Measurements from ENCODE around the gene IFRD1.
A peak's percentile ranks its signal among the peaks of the same experiment; 100 is the strongest.

The IFRD1 gene

DNA sequence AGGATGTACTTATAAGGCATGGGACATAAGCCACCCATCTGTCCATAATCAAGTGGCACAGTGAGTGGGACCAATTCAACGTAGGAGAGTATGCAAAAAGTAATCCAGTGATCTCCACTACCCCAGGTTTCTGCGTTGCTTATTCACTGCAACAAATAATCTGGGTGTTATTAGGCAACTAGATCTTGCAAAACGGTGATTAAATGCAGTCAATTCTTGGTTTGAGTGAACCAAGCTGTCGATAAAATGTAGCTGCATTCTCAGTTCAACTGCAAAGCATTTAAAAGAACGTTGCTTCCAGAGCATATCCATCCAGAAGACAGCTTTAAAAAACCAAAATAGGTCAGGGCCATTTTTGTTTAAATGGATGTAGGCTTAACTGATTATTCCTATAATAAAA is 35.5 kb downstream of the IFRD1 start:
- DNase-seq (ENCODE audit: low read depth in 4 of 4, low spot score in 1 of 4): no peak

DNA sequence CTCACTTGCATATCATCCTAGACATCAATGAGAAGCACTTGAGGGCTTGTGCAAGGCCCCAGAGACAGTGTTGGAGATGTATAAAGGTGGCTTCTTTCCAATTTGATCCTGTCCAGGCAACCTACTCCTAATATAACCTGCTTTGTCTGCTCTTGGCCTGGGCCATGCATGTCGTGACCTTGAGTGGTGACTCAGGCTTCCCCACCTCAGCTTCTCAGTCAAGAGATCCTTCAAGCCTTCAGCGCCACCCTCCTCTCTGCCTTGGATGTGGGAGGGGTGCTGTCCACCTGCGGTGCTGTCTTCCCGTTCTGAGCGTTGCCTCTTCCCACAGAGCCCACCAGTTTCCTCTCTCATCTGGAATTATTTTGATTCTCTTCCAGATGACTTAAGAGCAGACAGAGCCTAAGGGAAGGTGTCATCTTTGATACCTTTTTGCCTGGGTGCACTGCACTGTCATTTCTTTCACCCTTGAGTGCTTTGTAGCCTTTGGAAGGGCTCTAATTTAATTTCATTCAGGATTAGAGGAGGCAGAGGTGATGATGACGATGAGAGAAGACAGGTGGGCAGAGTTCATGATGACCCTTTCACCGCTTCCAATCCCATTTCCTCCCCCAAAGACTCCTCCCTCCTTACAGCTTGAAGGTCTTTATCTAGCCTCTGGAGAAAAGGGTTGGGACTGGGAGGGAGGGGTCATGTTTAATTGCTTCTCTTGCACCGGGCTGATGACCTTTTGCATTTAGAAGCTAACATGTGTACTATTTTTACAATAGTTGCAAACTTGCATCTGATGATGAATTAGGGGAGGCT is 37.4 kb downstream of the IFRD1 start:
- no peak for DNase-seq (ENCODE audit: low read depth in 4 of 4, low spot score in 1 of 4)

- no peak for DNase-seq (ENCODE audit: low read depth in 4 of 4, low spot score in 1 of 4)
These were observed 37.9 kb downstream of the IFRD1 start for GRCh38 chr7:112488264-112488552.

GRCh38 chr7:112492186-112492585 is 41.9 kb downstream of the IFRD1 start:
- DNase-seq (ENCODE audit: low read depth in 4 of 4, low spot score in 1 of 4): no peak

DNA sequence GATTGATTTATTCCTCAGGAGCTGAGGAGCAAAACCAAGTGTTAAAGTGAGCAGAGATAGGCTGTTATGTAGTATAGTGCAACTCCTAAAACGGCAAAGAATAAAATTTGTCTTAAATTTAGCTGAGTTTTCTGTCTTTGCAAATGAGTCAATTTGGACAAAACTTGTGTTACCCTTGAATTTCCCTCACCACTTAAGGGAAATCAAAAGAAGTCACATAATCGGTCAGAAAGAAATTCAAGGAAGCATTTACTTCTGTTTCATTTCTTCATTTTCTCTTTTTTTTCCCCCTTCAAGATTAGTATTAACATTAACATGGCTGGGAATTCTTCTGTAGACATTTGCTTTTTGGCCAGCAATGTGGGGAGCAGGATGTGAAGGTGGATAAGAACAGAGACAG is 44.4 kb downstream of the IFRD1 start:
- no peak for DNase-seq (ENCODE audit: low read depth in 4 of 4, low spot score in 1 of 4)

DNA sequence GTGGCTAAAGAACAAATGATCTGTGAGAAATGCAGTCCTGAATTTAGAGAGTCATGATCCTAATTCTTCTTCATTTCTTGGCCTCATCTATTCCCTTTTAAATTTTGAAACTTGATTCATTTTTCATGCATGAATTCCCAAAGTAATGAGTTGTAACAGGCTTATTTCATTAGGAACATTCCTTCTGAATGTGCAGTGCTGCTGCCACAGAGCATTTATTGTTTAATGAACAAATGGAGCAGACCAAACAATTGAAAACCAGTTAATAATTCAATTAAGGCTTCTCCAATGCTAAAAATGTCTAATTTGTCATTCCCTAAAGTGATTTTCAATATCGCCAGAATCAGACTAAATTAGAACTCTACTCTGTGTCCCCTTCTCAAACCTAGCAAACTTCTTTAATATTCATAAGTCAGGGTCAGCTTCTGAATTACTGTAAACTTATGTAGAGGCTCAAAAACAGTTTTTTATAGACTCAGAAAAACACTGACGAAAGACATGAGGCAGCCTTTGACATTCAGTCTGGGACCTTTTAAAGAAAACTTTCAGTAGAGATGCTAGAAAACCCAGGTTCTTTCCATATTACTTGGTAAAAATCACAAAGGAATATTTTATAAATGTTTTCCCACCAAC is 45.0 kb downstream of the IFRD1 start:
- DNase-seq (ENCODE audit: low read depth in 4 of 4, low spot score in 1 of 4): no peak

GRCh38 chr7:112495810-112496462 is 45.7 kb downstream of the IFRD1 start:
- peak in 3 of 4 experiments; percentile 6 to 10 (median 9) for DNase-seq (ENCODE audit: low read depth in 4 of 4, low spot score in 1 of 4)

- DNase-seq (ENCODE audit: low read depth in 4 of 4, low spot score in 1 of 4): no peak
These were observed 47.2 kb downstream of the IFRD1 start for GRCh38 chr7:112497481-112497880.

GRCh38 chr7:112500619-112501018 is 50.4 kb downstream of the IFRD1 start:
- DNase-seq (ENCODE audit: low read depth in 4 of 4, low spot score in 1 of 4): no peak

DNA sequence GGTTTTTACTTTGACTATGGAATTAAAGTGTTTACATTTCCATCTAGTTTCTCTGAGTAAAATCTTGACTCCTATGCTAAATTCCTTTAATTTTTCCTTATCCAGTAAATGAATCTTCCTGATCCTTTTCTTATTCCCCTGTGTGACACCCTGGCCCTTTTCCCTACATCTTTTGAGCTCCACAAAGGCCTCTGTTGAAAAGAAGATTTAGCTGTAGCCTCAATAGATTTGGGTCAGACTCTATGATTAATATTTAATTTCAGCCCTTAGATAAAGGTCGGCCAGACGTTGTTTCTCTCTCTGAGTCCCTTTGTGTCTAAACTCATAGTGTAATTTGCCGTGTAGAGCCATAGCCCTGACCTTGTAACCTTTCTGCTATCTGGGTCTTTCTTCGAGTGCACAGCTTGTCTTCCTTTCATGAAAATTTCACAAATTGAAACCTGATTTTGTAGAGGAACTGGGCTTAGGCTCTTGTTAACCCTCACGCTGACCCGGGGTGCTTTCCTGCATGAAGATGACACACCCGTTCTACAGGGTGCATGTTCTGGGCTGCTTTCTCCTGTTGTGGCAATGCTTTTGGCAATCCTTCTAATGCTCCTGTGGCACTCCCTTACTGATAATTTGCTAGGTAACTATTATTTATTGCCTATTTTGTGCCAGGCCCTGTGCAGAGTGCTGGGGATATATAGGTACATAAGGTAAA is 51.7 kb downstream of the IFRD1 start:
- no peak for DNase-seq (ENCODE audit: low read depth in 4 of 4, low spot score in 1 of 4)

DNA sequence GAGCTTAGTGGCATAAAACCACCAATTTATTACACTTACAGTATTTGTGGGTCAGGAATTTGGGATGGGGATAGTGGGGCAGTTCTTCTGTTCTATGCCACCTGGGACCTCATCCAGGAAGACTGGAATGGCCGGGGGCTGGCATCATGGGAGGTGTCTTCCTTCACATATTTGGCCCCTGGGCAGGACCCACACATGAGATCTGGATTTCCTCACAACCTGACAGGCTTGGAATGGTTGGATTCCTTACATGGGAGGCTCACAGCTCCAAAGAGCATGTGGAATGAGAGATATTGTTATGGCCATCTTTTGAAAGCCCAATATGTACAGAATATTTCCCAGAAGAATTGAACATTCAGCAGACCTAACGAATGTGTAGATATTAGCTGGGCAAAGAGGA is 52.4 kb downstream of the IFRD1 start:
- DNase-seq (ENCODE audit: low read depth in 4 of 4, low spot score in 1 of 4): no peak

DNA sequence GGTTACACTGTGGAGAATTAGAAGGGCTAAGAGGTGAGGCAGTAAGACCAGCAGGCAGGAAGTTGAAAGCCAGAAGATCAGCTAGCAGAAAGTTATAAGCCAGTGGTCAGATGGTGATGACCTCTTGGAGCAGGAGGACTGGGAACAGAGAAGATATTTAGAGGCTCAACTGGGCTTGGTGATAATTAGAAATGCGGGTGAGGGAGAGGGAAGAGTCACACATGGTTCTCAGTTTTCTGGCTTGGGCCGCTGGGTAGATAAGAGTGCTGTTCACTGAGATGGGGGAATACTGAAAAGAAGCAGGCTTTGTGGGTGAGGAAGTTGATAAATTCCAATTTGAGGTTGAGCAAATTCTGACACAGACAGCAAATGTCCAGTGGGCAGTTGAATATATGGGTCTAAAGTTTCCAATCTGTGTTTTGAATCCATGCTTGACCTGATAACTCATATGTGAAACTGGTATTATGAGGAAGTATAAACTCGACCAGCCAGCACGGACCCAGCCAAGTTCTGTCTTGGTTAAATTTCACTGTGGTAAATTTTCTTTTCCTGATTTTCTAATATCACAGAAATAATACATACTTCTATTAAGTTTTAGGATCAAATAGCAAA is 53.2 kb downstream of the IFRD1 start:
- no peak for DNase-seq (ENCODE audit: low read depth in 4 of 4, low spot score in 1 of 4)

GRCh38 chr7:112504093-112504695 is 53.9 kb downstream of the IFRD1 start:
- DNase-seq (ENCODE audit: low read depth in 4 of 4, low spot score in 1 of 4): no peak

DNA sequence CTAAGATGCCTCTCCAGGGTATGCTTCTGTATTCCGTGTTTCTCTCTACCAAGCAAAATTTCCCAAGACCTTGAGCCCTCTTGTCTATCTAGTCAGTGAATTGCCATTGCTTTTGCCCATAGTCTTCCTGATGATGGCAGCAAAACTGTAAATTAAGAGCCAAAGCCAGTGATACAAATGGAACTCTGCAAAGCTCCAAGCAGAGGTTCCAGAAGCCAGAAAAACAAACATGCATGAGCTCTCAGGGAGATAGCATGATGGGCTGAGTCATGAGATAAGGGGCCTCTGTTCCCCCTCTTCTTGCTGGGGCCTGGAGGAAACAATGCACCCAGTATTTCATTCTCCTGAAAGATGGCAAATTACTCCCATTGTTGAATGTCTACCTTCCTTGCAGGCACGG is 55.2 kb downstream of the IFRD1 start:
- no peak for DNase-seq (ENCODE audit: low read depth in 4 of 4, low spot score in 1 of 4)

DNA sequence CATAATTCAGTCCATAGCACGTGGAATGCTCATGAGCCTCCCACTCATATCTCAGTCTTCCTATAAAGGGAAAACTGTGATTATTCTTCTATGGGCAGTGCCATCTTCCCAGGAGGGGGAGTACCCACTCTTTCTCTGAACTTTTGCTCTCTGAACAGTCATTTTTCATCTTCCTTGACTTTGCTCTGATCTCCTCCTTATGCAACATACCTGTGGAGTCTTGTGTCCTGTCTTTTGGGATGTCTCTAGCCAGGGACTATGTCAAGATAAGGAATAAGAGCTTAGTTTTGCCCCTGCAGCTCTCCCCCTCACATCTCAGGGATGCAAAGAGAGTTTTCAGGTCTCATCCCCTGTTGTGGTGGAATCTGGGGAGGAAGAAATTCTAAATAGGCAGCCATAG is 58.1 kb downstream of the IFRD1 start:
- no peak for DNase-seq (ENCODE audit: low read depth in 4 of 4, low spot score in 1 of 4)

- no peak for DNase-seq (ENCODE audit: low read depth in 4 of 4, low spot score in 1 of 4)
These were observed 59.1 kb downstream of the IFRD1 start for GRCh38 chr7:112509402-112509801.

GRCh38 chr7:112510001-112510742 is 59.9 kb downstream of the IFRD1 start:
- no peak for DNase-seq (ENCODE audit: low read depth in 4 of 4, low spot score in 1 of 4)

DNA sequence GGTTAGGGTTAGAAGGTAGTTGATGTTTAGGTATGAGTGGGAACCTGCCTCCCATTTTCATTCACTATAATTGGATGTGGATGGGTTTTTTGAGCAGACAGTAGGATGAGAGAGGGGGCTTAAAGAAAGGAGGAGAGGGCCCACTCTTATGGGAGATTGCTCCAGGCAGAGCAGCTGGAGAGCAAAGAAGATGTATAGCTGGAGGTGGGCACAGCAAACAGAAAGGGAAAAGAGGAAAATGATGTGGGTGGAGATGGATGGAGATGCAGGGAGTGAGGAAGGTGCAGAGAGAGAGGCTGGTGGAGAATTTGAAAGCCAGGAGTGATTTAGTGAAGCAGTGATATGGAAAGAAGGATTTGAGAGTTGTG is 60.5 kb downstream of the IFRD1 start:
- DNase-seq (ENCODE audit: low read depth in 4 of 4, low spot score in 1 of 4): no peak

DNA sequence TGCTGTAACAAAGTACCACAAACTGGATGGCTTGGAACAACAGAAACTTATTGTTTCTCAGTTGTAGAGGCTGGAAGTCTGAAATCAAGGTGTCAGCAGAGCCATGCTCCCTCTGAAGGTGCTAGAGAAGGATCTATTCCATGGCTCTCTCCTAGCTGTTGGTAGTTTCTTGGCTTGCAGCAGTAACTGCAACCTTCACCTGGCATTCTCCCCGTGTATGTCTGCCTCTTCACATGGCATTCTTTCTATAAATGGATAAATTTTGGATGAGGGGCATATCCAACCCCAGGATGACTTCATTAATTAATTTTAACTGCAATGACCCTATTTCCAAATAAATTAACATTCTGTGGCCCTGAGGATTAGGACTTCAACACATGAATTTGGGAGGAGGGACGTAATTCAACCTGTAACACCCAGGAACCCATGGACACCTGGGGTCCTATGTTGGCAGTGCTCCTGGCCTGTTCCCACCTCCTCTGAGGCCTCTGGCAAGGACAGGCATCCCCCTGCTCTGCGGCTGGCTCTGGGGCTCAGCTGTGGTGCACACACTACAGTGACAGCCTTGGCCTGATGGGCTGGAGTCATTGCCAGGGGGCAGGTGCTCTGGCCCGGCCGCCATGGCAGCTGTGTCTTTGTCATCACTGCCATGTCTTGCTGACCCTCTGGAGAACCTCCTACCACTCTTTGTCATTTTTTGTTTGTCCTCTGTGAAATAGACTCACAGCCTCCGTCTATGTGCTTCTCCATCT is 61.4 kb downstream of the IFRD1 start:
- no peak for DNase-seq (ENCODE audit: low read depth in 4 of 4, low spot score in 1 of 4)
